ENCODE results near the gene ACOT7.

ACOT7 gene

DNA sequence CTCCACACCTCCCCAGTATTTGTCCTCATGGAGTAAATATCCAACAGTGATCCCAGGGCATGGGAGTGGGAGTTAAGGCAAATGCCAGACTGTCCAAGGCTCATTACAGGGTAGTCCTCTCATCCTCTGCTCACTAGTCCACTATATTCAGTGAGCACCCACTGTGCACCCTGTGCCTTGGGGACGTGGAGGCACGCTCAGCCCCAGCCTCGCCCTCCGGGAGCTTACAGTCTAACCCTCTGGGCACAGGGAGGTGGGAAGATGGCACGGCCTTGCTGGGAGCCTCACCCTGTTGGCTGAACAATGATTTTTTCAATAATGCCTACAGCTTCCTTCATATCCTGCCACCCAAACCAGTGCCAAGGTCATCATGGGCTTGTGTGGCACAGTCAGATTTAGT lies 23.3 kb upstream of the ACOT7 start:
- TF ChIP-seq NFIC (IDR thresholded peaks at IDR 0.05), result no peak
- no peak for TF ChIP-seq FOXM1 (IDR thresholded peaks at IDR 0.05; ENCODE audit: borderline replicate concordance, low read depth)
- TF ChIP-seq, protein P1, sequence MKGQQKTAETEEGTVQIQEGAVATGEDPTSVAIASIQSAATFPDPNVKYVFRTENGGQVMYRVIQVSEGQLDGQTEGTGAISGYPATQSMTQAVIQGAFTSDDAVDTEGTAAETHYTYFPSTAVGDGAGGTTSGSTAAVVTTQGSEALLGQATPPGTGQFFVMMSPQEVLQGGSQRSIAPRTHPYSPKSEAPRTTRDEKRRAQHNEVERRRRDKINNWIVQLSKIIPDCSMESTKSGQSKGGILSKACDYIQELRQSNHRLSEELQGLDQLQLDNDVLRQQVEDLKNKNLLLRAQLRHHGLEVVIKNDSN (IDR thresholded peaks at IDR 0.05), result no peak
- no peak for TF ChIP-seq EGR1 (IDR thresholded peaks at IDR 0.05)
- TF ChIP-seq RAD21 (IDR thresholded peaks at IDR 0.05; ENCODE audit: low read depth), result no peak

DNA sequence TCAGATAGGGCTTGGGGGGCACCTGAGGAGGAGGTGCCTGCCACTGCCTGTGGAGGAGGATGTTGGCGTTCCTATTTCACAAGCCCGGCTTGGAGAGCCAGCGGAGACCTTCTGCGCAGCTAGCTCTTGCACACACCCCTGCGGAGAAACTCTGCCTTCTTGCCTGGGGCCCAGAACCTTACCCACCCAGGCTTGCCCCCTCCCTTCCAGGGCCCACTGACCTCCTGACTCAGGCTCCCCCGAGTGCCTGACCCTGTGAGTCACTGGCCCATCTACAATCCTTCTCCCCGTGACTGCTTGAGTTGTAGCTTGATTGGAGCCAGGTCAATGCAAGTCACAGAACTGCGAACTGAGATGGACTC lies 22.7 kb upstream of the ACOT7 start:
- TF ChIP-seq TCF12 (IDR thresholded peaks at IDR 0.05; ENCODE audit: low read depth), result no peak
- TF ChIP-seq EP300 (IDR thresholded peaks at IDR 0.05; ENCODE audit: borderline replicate concordance), result no peak
- TF ChIP-seq TAF1 (IDR thresholded peaks at IDR 0.05; ENCODE audit: low read depth), result no peak
- TF ChIP-seq, protein P2, sequence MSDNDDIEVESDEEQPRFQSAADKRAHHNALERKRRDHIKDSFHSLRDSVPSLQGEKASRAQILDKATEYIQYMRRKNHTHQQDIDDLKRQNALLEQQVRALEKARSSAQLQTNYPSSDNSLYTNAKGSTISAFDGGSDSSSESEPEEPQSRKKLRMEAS (IDR thresholded peaks at IDR 0.05), result no peak
- no peak for TF ChIP-seq CEBPB (IDR thresholded peaks at IDR 0.05)
- no peak for TF ChIP-seq TEAD4 (IDR thresholded peaks at IDR 0.05)

DNA sequence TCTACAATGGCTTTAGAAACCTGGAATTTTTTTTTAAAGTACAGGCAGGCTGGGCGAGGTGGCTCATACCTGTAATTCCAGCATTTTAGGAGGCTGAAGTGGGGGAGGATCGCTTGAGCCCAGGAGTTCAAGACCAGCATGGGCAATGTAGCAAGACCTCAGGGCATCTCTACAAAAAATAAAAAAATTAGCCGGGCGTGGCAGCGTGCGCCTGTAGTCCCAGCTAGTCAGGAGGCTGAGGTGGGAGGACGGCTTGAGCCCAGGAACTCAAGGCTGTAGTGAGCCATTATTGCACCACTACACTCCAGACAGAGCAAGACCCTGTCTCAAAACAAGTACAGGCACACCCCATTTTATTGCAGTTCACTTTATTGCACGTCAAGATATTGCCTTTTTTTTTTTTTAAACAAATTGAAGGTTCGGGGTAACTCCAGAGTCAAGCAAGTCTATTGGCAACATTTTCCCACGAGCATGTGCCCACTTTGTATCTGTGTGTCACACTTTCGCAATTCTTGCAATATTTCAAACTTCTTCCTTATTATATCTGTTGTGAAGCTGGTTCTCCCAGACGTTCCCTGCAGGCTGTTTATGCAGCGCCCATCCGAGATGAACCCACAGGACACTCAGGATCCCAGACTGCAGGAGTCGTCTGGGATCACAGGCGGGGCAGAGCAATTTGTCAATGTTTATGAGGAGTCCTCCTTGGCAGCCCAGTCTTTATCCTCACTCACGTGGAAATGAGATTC lies 21.5 kb upstream of the ACOT7 start:
- no peak for TF ChIP-seq CREB1 (IDR thresholded peaks at IDR 0.05; ENCODE audit: low read depth)
- no peak for TF ChIP-seq YY1 (IDR thresholded peaks at IDR 0.05; ENCODE audit: low read depth)
- TF ChIP-seq RAD21 (IDR thresholded peaks at IDR 0.05; ENCODE audit: low read depth), result no peak

DNA sequence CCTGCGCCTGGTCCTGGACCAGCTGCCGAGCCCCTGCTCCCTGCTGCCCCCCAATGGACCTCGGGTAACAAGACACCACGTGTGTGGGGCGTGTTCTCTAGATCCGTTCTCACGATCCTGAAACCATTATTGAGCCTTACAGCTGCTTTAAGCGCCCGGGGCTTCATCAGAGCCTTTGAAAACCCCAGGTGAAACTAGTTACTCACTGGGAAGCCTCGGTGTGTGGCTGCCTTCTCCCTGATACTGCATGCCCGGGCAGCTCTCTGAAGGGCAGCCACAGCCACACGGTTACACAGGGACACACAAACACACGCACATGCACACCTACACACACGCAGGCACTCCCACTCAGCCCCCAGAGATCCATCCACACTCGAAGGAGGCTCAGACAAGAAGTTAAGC lies 20.9 kb upstream of the ACOT7 start:
- TF ChIP-seq FOXM1 (IDR thresholded peaks at IDR 0.05; ENCODE audit: borderline replicate concordance, low read depth), result no peak
- TF ChIP-seq NFIC (IDR thresholded peaks at IDR 0.05), result no peak
- TF ChIP-seq CEBPB (IDR thresholded peaks at IDR 0.05), result no peak
- no peak for TF ChIP-seq TEAD4 (IDR thresholded peaks at IDR 0.05)
- no peak; the same call in 1 of the 2 replicates for TF ChIP-seq EP300 (IDR thresholded peaks at IDR 0.05; ENCODE audit: borderline replicate concordance)
- TF ChIP-seq, protein P3, sequence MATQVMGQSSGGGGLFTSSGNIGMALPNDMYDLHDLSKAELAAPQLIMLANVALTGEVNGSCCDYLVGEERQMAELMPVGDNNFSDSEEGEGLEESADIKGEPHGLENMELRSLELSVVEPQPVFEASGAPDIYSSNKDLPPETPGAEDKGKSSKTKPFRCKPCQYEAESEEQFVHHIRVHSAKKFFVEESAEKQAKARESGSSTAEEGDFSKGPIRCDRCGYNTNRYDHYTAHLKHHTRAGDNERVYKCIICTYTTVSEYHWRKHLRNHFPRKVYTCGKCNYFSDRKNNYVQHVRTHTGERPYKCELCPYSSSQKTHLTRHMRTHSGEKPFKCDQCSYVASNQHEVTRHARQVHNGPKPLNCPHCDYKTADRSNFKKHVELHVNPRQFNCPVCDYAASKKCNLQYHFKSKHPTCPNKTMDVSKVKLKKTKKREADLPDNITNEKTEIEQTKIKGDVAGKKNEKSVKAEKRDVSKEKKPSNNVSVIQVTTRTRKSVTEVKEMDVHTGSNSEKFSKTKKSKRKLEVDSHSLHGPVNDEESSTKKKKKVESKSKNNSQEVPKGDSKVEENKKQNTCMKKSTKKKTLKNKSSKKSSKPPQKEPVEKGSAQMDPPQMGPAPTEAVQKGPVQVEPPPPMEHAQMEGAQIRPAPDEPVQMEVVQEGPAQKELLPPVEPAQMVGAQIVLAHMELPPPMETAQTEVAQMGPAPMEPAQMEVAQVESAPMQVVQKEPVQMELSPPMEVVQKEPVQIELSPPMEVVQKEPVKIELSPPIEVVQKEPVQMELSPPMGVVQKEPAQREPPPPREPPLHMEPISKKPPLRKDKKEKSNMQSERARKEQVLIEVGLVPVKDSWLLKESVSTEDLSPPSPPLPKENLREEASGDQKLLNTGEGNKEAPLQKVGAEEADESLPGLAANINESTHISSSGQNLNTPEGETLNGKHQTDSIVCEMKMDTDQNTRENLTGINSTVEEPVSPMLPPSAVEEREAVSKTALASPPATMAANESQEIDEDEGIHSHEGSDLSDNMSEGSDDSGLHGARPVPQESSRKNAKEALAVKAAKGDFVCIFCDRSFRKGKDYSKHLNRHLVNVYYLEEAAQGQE (IDR thresholded peaks at IDR 0.05; ENCODE audit: low read depth), result no peak
- no peak for TF ChIP-seq YY1 (IDR thresholded peaks at IDR 0.05; ENCODE audit: low read depth)
- TF ChIP-seq TAF1 (IDR thresholded peaks at IDR 0.05; ENCODE audit: low read depth), result no peak
- TF ChIP-seq CREB1 (IDR thresholded peaks at IDR 0.05; ENCODE audit: low read depth), result no peak
- TF ChIP-seq ZBTB7A (IDR thresholded peaks at IDR 0.05; ENCODE audit: low read depth), result no peak
- TF ChIP-seq, protein P2 (IDR thresholded peaks at IDR 0.05), result peak; percentile 89
- TF ChIP-seq RAD21 (IDR thresholded peaks at IDR 0.05; ENCODE audit: low read depth), result peak; percentile 37; the same call in 1 of the 2 replicates
- TF ChIP-seq, protein P1 (IDR thresholded peaks at IDR 0.05), result peak; percentile 70
- no peak for TF ChIP-seq EGR1 (IDR thresholded peaks at IDR 0.05)
- TF ChIP-seq TCF12 (IDR thresholded peaks at IDR 0.05; ENCODE audit: low read depth), result peak; percentile 21; the same call in 1 of the 2 replicates

DNA sequence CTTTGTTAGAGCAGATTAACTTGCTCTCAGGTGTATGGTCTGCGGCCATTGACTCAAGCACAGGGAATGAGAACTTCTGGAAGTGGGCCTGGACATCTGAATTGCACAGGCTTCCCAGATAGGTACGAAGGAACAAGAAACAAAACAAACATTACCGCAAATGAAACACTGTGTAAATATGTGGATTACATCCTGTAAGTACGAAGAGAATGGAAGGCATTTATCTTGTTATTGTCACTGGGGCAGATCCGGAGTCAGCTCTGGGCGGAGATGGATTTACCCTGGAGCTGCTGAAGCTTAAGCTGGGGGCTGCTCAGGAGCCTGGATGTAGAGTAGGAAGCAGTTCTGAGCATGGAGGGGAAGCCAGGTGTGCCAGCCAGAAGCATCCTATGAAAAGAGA lies 19.3 kb upstream of the ACOT7 start:
- TF ChIP-seq NFIC (IDR thresholded peaks at IDR 0.05) (no peak), CEBPB (IDR thresholded peaks at IDR 0.05) (no peak), TCF12 (IDR thresholded peaks at IDR 0.05; ENCODE audit: low read depth) (no peak), FOXM1 (IDR thresholded peaks at IDR 0.05; ENCODE audit: borderline replicate concordance, low read depth) (no peak), RAD21 (IDR thresholded peaks at IDR 0.05; ENCODE audit: low read depth) (no peak), CREB1 (IDR thresholded peaks at IDR 0.05; ENCODE audit: low read depth) (no peak), YY1 (IDR thresholded peaks at IDR 0.05; ENCODE audit: low read depth) (no peak), EGR1 (IDR thresholded peaks at IDR 0.05) (no peak), EP300 (IDR thresholded peaks at IDR 0.05; ENCODE audit: borderline replicate concordance) (no peak)
- TF ChIP-seq, protein P1 (IDR thresholded peaks at IDR 0.05), result no peak
- TF ChIP-seq, protein P2 (IDR thresholded peaks at IDR 0.05), result no peak

DNA sequence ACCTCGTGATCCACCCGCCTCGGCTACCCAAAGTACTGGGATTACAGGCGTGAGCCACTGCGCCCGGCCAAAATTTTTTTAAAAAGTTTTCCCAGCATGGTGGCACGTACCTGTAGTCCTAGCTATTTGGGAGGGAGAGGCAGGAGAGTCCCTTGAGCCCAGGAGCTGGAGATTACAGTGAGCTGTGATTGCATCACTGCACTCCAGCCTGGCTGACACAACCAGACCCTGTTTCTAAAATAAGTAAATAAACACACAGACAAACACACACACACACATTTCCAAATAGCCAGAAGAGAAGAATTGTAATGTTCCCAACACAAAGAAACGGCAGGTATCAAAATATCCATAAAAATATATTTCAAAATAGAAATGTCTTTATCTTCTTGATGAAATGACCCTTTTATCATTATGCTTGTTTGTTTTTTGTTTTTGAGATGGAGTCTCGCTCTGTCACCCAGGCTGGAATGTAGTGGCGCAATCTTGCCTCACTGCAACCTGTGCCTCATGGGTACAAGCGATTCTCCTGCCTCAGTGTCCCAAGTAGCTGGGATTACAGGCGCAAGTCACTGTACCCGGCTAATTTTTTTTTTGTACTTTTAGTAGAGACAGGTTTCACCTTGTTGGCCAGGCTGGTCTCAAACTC lies 16.8 kb upstream of the ACOT7 start:
- TF ChIP-seq RAD21 (IDR thresholded peaks at IDR 0.05; ENCODE audit: low read depth) (no peak), EP300 (IDR thresholded peaks at IDR 0.05; ENCODE audit: borderline replicate concordance) (no peak), FOXM1 (IDR thresholded peaks at IDR 0.05; ENCODE audit: borderline replicate concordance, low read depth) (no peak)

DNA sequence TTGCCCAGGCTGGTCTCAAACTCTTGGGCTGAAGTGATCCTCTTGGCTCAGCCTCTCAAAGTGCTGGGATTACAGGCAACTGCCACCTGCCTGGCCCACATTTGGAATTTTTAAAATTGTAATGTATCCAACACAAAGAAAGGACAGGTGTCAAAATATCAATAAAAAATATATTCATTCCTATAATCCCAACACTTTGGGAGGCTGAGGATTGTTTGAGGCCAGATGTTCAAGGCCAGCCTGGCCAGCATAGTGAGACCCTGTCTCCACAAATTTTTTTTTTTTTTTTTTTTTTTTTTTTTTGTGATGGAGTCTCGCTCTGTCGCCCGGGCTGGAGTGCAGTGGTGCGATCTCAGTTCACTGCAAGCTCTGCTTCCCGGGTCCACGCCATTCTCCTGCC lies 16.2 kb upstream of the ACOT7 start:
- TF ChIP-seq RAD21 (IDR thresholded peaks at IDR 0.05; ENCODE audit: low read depth) (no peak), EP300 (IDR thresholded peaks at IDR 0.05; ENCODE audit: borderline replicate concordance) (no peak), TAF1 (IDR thresholded peaks at IDR 0.05; ENCODE audit: low read depth) (no peak), TCF12 (IDR thresholded peaks at IDR 0.05; ENCODE audit: low read depth) (no peak), TEAD4 (IDR thresholded peaks at IDR 0.05) (no peak), NFIC (IDR thresholded peaks at IDR 0.05) (no peak), ZBTB7A (IDR thresholded peaks at IDR 0.05; ENCODE audit: low read depth) (no peak), FOXM1 (IDR thresholded peaks at IDR 0.05; ENCODE audit: borderline replicate concordance, low read depth) (no peak), CREB1 (IDR thresholded peaks at IDR 0.05; ENCODE audit: low read depth) (no peak)
- TF ChIP-seq, protein P1 (IDR thresholded peaks at IDR 0.05), result no peak
